Gastrocnemius medialis (tissue), 4 donors: ENCODE results near the gene HMX1. TPM values are rescaled to one million over a fixed set of nuclear protein-coding genes. Genes with fewer than 3 reads are reported as not detected.

ENCODE experiments used
- ATAC-seq, 2 donors: fragments of 150-250 bp; one replicate each; pipeline ENCODE4 v1.9.1; 2016
- DNase-seq, 2 donors: peaks; one replicate each; pipeline ENCODE4 v3.0.0-alpha.2; 2019
- H3K27ac ChIP-seq, 4 donors: fragments of 200-600 bp; sonication (generic); 1 replicate in 1 of 4; 2 replicates in 3 of 4; pipeline ENCODE4 v1.5.1; 2016 to 2018; ENCODE audit warnings: mild to moderate bottlenecking in 2 of 4, moderate library complexity in 1 of 4
- H3K27me3 ChIP-seq, 3 donors: fragments of 200-600 bp; sonication (generic) in 2 of 3; 1 replicate in 1 of 3; 2 replicates in 2 of 3; pipeline versions ENCODE4 v1.5.1 to v1.6.0; 2016 to 2019; ENCODE audit warnings: mild to moderate bottlenecking in 1 of 3, moderate library complexity in 1 of 3
- H3K36me3 ChIP-seq, 2 donors: fragments of 200-600 bp; sonication (generic) in 1 of 2; one replicate each; pipeline ENCODE4 v1.5.1; 2017 to 2018
- H3K4me1 ChIP-seq, 2 donors: fragments of 200-600 bp; sonication (generic) in 1 of 2; one replicate each; pipeline ENCODE4 v1.5.1; 2016 to 2017; ENCODE audit warnings: mild to moderate bottlenecking in 2 of 2
- H3K4me3 ChIP-seq, 4 donors: fragments of 200-600 bp; sonication (generic) in 3 of 4; 1 replicate in 1 of 4; 2 replicates in 3 of 4; pipeline ENCODE4 v1.5.1; 2016 to 2019; ENCODE audit warnings: mild to moderate bottlenecking in 2 of 4
- H3K9me3 ChIP-seq, 3 donors: fragments of 200-600 bp; sonication (generic) in 2 of 3; 1 replicate in 1 of 3; 2 replicates in 2 of 3; pipeline ENCODE4 v1.5.1; 2016 to 2019
- CTCF ChIP-seq, 5 experiments: fragments of 450-650 bp in 3 of 5; fragments of 200-600 bp in 2 of 5; sonication (generic) in 2 of 5; IDR thresholded peaks in 4 of 5; conservative IDR thresholded peaks in 1 of 5; 1 replicate in 4 of 5; 2 replicates in 1 of 5; pipeline ENCODE4 v1.5.1; 2016 to 2019; ENCODE audit warnings: antibody characterized with exemption in 5 of 5, mild to moderate bottlenecking in 3 of 5, moderate library complexity in 3 of 5
- POLR2A ChIP-seq, 2 donors: fragments of 450-650 bp; IDR thresholded peaks; one replicate each; pipeline ENCODE4 v1.6.1; 2017; ENCODE audit warnings: antibody characterized with exemption in 2 of 2, mild to moderate bottlenecking in 2 of 2, moderate library complexity in 2 of 2
- in situ Hi-C, 4 donors: fragments of 200-750 bp; cut with MboI; loops; one replicate each; pipeline versions ENCODE4 v1.15.0 to v1.8.0; 2017; ENCODE audit warnings: low sequenced_read_pairs in 4 of 4
- intact Hi-C: fragments of 100-400 bp; cut with DNase I; formaldehyde crosslinking; loops from one replicate; pipeline ENCODE4 v1.15.1; 2023; ENCODE audit warnings: low total_unique reads
- total RNA-seq, 4 donors: library from RNA; depleted of rRNA; stranded (reverse); fragments of >200 nt; gene quantifications; one replicate each; pipeline versions ENCODE4 v1.1.0 to v1.2.3, GENCODE V29; 2016

The HMX1 gene
- total RNA-seq, 4 donors from 2014 or later: not detected

GRCh38 chr4:8876982-8877779 is 5.5 kb upstream of the HMX1 start:
- Histone ChIP-seq H3K9me3 (no peaks in the 10 kb centered on the region), H3K4me1 (no peaks in the 10 kb centered on the region), H3K27ac (no peak overlapping the region), H3K4me3 (no peak overlapping the region), H3K27me3 (peaks cover 38 to 58% (median 57%) of the 10 kb centered on the region in 3 donors), H3K36me3 (no peaks in the 10 kb centered on the region)
- ATAC-seq: no peak
- DNase-seq: no peak
- TF ChIP-seq CTCF (IDR thresholded peaks at IDR 0.05 in 4 of 5, conservative IDR thresholded peaks at IDR 0.05 in 1 of 5) (no peak), POLR2A (IDR thresholded peaks at IDR 0.05) (no peak)
- in situ Hi-C loops: no loop called here
- intact Hi-C loops: no loop called here

- no peak overlapping the region for H3K27ac ChIP-seq
- no peaks in the 10 kb centered on the region for H3K9me3 ChIP-seq
- no peak for ATAC-seq
- in situ Hi-C loops: no loop called here
- intact Hi-C loops: no loop called here
- H3K27me3 ChIP-seq: peaks cover 42 to 64% (median 64%) of the 10 kb centered on the region in 3 donors
- no peak for DNase-seq
- TF ChIP-seq CTCF (IDR thresholded peaks at IDR 0.05 in 4 of 5, conservative IDR thresholded peaks at IDR 0.05 in 1 of 5) (no peak), POLR2A (IDR thresholded peaks at IDR 0.05) (no peak)
- H3K4me1 ChIP-seq: no peaks in the 10 kb centered on the region
- H3K4me3 ChIP-seq: no peak overlapping the region
- H3K36me3 ChIP-seq: no peaks in the 10 kb centered on the region
Measured at GRCh38 chr4:8874896-8875680, 3.4 kb upstream of the HMX1 start.

- Histone ChIP-seq H3K27ac (no peak overlapping the region), H3K4me3 (no peak overlapping the region), H3K9me3 (no peaks in the 10 kb centered on the region), H3K27me3 (peaks cover 51 to 73% (median 64%) of the 10 kb centered on the region in 3 donors), H3K4me1 (no peaks in the 10 kb centered on the region), H3K36me3 (no peaks in the 10 kb centered on the region)
- DNase-seq: no peak
- ATAC-seq: no peak
- no peak for TF ChIP-seq POLR2A (IDR thresholded peaks at IDR 0.05)
- in situ Hi-C loops: no loop called here
- intact Hi-C loops: no loop called here
Measured at GRCh38 chr4:8874003-8874895, 2.6 kb upstream of the HMX1 start.

GRCh38 chr4:8872402-8873291 is 1.0 kb upstream of the HMX1 start:
- no peak overlapping the region for H3K4me3 ChIP-seq
- intact Hi-C loops (no loop called here), in situ Hi-C loops (no loop called here)
- H3K27me3 ChIP-seq: peaks cover 55 to 74% (median 71%) of the 10 kb centered on the region in 3 donors
- DNase-seq (no peak), ATAC-seq (no peak)
- H3K4me1 ChIP-seq: no peaks in the 10 kb centered on the region
- H3K9me3 ChIP-seq: no peaks in the 10 kb centered on the region
- H3K27ac ChIP-seq: no peak overlapping the region
- H3K36me3 ChIP-seq: no peaks in the 10 kb centered on the region
- no peak for TF ChIP-seq CTCF (IDR thresholded peaks at IDR 0.05 in 4 of 5, conservative IDR thresholded peaks at IDR 0.05 in 1 of 5)
- TF ChIP-seq POLR2A (IDR thresholded peaks at IDR 0.05): no peak
